ENCODE measurements around the gene OR4D10. TPM values are rescaled to one million over a fixed set of nuclear protein-coding genes. Genes with fewer than 3 reads are reported as not detected.

The OR4D10 gene
- total RNA-seq, 4 donors from 2014 or later: not detected

- no peak for TF ChIP-seq CTCF (IDR thresholded peaks at IDR 0.05)
- no peak for TF ChIP-seq POLR2A (IDR thresholded peaks at IDR 0.05)
- H3K36me3 ChIP-seq: no peaks in the 10 kb centered on the region
- no peak overlapping the region for H3K4me3 ChIP-seq
- no peaks in the 10 kb centered on the region for H3K4me1 ChIP-seq
- no peaks in the 10 kb centered on the region for H3K27me3 ChIP-seq
- H3K9me3 ChIP-seq: no peaks in the 10 kb centered on the region
- DNase-seq: no peak
- no peak overlapping the region for H3K27ac ChIP-seq
Measured at GRCh38 chr11:59528711-59529110, 55.6 kb downstream of the OR4D10 start.

Other genes with a start within 250 kb of the OR4D10 start
- gene OR5AN1, start 114.4 kb upstream of the OR4D10 start, total RNA-seq: not detected
- gene OR5A2, start 46.9 kb upstream of the OR4D10 start, total RNA-seq: not detected
- gene OR5A1, start 36.8 kb upstream of the OR4D10 start, total RNA-seq: not detected
- not detected for gene OR4D6, start 16.4 kb upstream of the OR4D10 start, total RNA-seq
- gene OR4D11, start 30.3 kb downstream of the OR4D10 start, total RNA-seq: not detected
- gene OR4D9, start 38.2 kb downstream of the OR4D10 start, total RNA-seq: not detected
- gene OSBP, start 142.5 kb downstream of the OR4D10 start, total RNA-seq: 100 to 1,000 TPM in 1 of 4 donors, 10 to 100 TPM in 3; 53.8 to 106 (median 58.7) TPM
- gene PATL1, start 195.7 kb downstream of the OR4D10 start, total RNA-seq: 10 to 100 TPM; 19.0 to 25.6 (median 22.9) TPM
- not detected for gene OR10V1, start 240.5 kb downstream of the OR4D10 start, total RNA-seq